ENCODE measurements around the gene DNA2. TPM values are rescaled to one million over a fixed set of nuclear protein-coding genes. Genes with fewer than 3 reads are reported as not detected.

Gene DNA2
- total and polyA plus RNA-seq, 2 experiments from 2014 or later, result 3.4 to 8.1 TPM

DNA sequence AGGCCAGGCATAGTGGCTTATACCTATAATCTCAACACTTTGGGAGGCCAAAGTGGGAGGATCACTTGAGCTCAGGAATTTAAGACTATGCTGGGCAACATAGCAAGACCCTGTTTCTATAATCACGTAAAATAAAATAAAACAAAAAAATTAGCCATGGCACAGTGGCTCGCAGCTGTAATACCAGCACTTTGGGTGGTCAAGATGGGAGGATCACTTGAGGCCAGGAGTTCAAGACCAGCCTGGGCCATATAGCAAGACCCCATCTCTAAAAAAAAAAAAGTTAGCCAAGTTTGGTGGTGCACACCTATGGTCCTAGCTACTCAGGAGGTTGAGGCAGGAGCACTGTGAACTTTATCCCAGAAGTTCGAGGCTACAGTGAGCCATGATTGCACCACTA, 30.9 kb downstream of the DNA2 start:
- H3K4me1 ChIP-seq (ENCODE audit: low read depth), result no peaks in the 10 kb centered on the region
- H3K4me3 ChIP-seq, result no peak overlapping the region
- H3K27me3 ChIP-seq, result no peaks in the 10 kb centered on the region
- TF ChIP-seq, protein P1, sequence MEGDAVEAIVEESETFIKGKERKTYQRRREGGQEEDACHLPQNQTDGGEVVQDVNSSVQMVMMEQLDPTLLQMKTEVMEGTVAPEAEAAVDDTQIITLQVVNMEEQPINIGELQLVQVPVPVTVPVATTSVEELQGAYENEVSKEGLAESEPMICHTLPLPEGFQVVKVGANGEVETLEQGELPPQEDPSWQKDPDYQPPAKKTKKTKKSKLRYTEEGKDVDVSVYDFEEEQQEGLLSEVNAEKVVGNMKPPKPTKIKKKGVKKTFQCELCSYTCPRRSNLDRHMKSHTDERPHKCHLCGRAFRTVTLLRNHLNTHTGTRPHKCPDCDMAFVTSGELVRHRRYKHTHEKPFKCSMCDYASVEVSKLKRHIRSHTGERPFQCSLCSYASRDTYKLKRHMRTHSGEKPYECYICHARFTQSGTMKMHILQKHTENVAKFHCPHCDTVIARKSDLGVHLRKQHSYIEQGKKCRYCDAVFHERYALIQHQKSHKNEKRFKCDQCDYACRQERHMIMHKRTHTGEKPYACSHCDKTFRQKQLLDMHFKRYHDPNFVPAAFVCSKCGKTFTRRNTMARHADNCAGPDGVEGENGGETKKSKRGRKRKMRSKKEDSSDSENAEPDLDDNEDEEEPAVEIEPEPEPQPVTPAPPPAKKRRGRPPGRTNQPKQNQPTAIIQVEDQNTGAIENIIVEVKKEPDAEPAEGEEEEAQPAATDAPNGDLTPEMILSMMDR (IDR thresholded peaks at IDR 0.05; ENCODE audit: low read depth, low read length), result no peak
- no peak overlapping the region for H3K27ac ChIP-seq
- no peak for DNase-seq (ENCODE audit: low read depth in 1 of 2, low spot score in 1 of 2)
- peaks cover 8% of the 10 kb centered on the region for H3K36me3 ChIP-seq
- no peaks in the 10 kb centered on the region for H3K9me3 ChIP-seq (ENCODE audit: low read depth)

DNA sequence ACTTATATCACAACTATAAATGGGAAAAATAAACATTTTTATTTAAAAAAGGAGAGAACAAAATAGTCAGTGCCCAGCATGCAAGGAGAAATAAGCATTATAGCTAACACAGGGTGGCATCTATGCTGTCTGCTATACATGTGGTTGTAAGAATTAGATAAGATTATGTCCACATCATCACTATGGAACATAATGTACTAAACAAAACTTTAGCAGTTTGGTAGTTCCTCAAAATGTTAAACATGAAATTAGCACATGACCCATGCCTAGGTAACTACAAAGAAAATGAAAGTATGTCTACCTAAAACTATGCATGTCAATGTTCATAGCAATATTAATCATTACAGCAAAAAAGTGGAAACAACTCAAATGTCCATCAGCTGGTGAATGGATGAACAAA, 36.0 kb downstream of the DNA2 start:
- H3K36me3 ChIP-seq, result peaks cover 8% of the 10 kb centered on the region
- H3K4me1 ChIP-seq (ENCODE audit: low read depth), result no peaks in the 10 kb centered on the region
- no peak for DNase-seq (ENCODE audit: low read depth in 1 of 2, low spot score in 1 of 2)
- no peak overlapping the region for H3K4me3 ChIP-seq
- no peaks in the 10 kb centered on the region for H3K9me3 ChIP-seq (ENCODE audit: low read depth)
- TF ChIP-seq, protein P1 (IDR thresholded peaks at IDR 0.05; ENCODE audit: low read depth, low read length), result no peak
- H3K27me3 ChIP-seq, result no peaks in the 10 kb centered on the region
- no peak overlapping the region for H3K27ac ChIP-seq

DNA sequence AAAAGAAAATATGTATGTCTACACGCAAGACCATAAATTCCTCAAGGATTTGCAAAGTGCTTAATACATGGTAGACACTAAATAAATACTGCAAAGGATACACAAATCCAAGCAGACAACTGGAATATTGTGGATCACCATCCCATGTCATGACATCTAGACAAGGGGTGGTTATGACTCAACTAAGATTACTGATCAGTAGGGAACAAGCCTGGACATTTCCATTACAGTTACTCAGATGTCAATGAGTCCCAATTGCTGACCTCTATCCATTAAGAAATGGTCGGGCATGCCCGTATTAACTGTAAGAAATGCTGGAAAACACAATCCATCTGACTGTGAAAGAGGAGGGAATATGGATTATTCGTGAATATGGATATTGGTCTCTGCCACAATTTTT, 37.1 kb downstream of the DNA2 start:
- Histone ChIP-seq H3K4me3 (no peak overlapping the region), H3K36me3 (peaks cover 11% of the 10 kb centered on the region)
- no peak for DNase-seq (ENCODE audit: low read depth in 1 of 2, low spot score in 1 of 2)

DNA sequence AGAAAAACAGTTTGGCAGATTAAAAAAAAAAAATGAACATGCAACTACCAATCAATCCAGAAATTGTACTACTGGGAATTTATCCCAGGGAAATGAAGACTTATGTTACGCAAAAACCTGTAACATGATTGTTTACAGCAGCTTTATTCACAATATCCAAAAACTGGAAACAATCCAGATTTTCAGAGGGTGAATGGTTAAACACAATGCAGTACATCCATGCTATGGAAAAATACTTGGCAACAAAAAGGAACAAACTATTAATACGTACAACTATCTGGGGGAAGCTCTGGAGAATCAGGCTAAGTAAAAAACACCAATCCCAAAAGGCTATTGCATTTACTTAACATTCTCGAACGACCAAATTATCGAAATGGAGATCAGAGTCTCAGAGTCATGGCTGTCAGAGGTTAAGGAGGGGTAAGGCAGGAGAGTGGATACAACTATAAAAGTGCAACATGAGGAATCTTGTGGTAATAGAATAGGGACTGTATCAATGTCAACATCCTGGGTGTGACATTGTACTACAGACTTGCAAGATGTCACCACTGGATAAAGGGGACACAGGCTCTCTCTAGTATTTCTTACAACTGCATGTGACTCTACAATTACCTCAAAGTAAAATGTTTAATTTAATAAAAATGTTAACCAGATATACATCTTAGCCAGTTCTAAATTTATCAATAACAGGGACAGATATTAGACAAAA, 43.2 kb downstream of the DNA2 start:
- no peaks in the 10 kb centered on the region for H3K4me1 ChIP-seq (ENCODE audit: low read depth)
- no peak overlapping the region for H3K4me3 ChIP-seq
- no peaks in the 10 kb centered on the region for H3K9me3 ChIP-seq (ENCODE audit: low read depth)
- TF ChIP-seq, protein P1 (IDR thresholded peaks at IDR 0.05; ENCODE audit: low read depth, low read length), result no peak
- H3K36me3 ChIP-seq, result peaks cover 8% of the 10 kb centered on the region
- no peak overlapping the region for H3K27ac ChIP-seq
- no peak for DNase-seq (ENCODE audit: low read depth in 1 of 2, low spot score in 1 of 2)
- no peaks in the 10 kb centered on the region for H3K27me3 ChIP-seq

More for the DNA sequence above, 37.1 kb downstream of the DNA2 start:
- no peak overlapping the region for H3K27ac ChIP-seq
- no peaks in the 10 kb centered on the region for H3K9me3 ChIP-seq (ENCODE audit: low read depth)
- TF ChIP-seq, protein P1 (IDR thresholded peaks at IDR 0.05; ENCODE audit: low read depth, low read length), result no peak
- no peaks in the 10 kb centered on the region for H3K4me1 ChIP-seq (ENCODE audit: low read depth)
- H3K27me3 ChIP-seq, result no peaks in the 10 kb centered on the region

DNA sequence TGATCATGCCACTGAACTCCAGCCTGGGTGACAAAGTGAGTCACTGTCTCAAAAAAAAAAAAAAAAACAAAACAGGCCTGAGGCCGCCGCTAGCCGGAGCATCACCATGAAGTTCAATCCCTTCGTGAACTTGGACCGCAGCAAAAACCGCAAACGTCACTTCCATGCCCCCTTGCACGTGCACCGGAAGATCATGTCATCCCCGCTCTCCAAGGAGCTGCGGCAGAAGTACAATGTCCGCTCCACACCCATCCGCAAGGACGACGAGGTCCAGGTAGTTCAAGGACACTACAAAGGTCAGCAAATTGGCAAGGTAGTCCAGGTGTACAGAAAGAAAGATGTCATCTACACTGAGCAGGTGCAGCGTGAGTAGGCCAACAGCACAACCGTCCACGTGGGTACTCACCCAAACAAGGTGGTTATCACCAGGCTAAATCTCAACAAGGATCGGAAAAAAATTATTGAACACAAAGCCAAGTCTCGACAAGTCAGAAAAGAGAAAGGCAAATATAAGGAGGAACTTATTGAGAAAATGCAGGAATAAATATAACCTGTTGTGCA, 47.2 kb downstream of the DNA2 start:
- TF ChIP-seq, protein P1 (IDR thresholded peaks at IDR 0.05; ENCODE audit: low read depth, low read length), result no peak
- Histone ChIP-seq H3K4me3 (no peak overlapping the region), H3K9me3 (ENCODE audit: low read depth) (no peaks in the 10 kb centered on the region), H3K27ac (no peak overlapping the region), H3K36me3 (peaks cover 8% of the 10 kb centered on the region), H3K27me3 (no peaks in the 10 kb centered on the region), H3K4me1 (ENCODE audit: low read depth) (no peaks in the 10 kb centered on the region)
- DNase-seq (ENCODE audit: low read depth in 1 of 2, low spot score in 1 of 2), result no peak
